Tibial nerve (tissue), 3 donors: ENCODE measurements around the gene ABCG1.

Experiments
- POLR2A ChIP-seq, 2 donors: fragments of 450-650 bp; IDR thresholded peaks; one replicate each; pipeline ENCODE4 v1.6.1; 2017; ENCODE audit warnings: antibody characterized with exemption in 2 of 2, mild to moderate bottlenecking in 2 of 2, moderate library complexity in 2 of 2
- TF ChIP-seq, protein P1 (sequence below), 5 experiments: fragments of 200-600 bp in 3 of 5; fragments of 450-650 bp in 2 of 5; sonication (generic) in 3 of 5; IDR thresholded peaks; one replicate each; pipeline ENCODE4 v1.5.1; 2016 to 2019; ENCODE audit warnings: antibody characterized with exemption in 5 of 5, mild to moderate bottlenecking in 3 of 5, moderate library complexity in 2 of 5

DNA sequence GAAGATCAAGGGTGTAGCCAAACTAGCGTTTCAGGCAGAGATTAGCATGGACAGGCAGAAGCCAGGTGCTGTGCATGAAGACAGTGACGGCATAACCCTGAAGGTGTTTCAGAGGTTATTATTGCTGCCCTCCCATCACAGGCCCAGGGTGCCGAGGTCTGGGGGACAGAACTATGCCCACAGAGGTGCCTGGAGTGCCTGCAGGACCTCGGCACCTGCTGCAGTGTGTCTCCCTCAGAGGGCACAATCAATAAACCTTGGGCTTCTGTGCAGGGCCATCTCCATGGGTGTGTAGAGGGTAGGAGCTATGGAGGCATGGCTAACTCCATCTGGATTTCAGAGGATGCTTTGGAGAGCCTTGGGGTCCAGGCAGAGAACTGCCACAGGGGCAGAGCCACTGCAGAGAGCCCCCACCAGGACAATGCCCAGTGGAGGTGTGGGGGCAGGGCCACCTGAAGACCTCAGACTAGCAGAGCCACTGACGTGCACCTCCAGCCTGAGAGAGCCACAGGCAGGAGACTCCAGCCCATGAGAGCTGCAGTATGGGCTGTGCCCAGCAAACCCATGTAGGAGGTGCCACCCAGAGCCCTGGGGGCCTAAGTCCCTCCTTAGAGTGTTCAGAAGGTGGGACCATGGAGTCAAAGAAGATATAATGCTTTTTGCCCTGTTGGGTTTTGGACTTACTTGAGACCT, 5.7 kb upstream of the ABCG1 start:
- TF ChIP-seq, protein P1, sequence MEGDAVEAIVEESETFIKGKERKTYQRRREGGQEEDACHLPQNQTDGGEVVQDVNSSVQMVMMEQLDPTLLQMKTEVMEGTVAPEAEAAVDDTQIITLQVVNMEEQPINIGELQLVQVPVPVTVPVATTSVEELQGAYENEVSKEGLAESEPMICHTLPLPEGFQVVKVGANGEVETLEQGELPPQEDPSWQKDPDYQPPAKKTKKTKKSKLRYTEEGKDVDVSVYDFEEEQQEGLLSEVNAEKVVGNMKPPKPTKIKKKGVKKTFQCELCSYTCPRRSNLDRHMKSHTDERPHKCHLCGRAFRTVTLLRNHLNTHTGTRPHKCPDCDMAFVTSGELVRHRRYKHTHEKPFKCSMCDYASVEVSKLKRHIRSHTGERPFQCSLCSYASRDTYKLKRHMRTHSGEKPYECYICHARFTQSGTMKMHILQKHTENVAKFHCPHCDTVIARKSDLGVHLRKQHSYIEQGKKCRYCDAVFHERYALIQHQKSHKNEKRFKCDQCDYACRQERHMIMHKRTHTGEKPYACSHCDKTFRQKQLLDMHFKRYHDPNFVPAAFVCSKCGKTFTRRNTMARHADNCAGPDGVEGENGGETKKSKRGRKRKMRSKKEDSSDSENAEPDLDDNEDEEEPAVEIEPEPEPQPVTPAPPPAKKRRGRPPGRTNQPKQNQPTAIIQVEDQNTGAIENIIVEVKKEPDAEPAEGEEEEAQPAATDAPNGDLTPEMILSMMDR (IDR thresholded peaks at IDR 0.05): no peak
- no peak for TF ChIP-seq POLR2A (IDR thresholded peaks at IDR 0.05)
